Breast epithelium (tissue), 3 donors: Measurements from ENCODE around the gene LINS1.

Source experiments
- CTCF ChIP-seq, 3 donors: fragments of 450-650 bp; IDR thresholded peaks; one replicate each; pipeline ENCODE4 v1.5.1; 2016 to 2017; ENCODE audit warnings: antibody characterized with exemption in 3 of 3, mild to moderate bottlenecking in 3 of 3, moderate library complexity in 3 of 3
- POLR2A ChIP-seq: fragments of 450-650 bp; IDR thresholded peaks from one replicate; pipeline ENCODE4 v1.6.1; 2016; ENCODE audit warnings: antibody characterized with exemption, mild to moderate bottlenecking, moderate library complexity
- POLR2AphosphoS5 ChIP-seq, 3 donors: sonication (generic); formaldehyde crosslinking; IDR thresholded peaks; one replicate each; pipeline ENCODE4 v1.6.1; 2017; ENCODE audit warnings: antibody characterized with exemption in 3 of 3

GRCh38 chr15:100633763-100634075 is 31.7 kb upstream of the LINS1 start:
- TF ChIP-seq POLR2A, result no peak
- no peak for TF ChIP-seq CTCF (IDR thresholded peaks at IDR 0.05)
- no peak for TF ChIP-seq POLR2AphosphoS5 (IDR thresholded peaks at IDR 0.05)
